ENCODE data around the gene CCR9.

Gene CCR9

DNA sequence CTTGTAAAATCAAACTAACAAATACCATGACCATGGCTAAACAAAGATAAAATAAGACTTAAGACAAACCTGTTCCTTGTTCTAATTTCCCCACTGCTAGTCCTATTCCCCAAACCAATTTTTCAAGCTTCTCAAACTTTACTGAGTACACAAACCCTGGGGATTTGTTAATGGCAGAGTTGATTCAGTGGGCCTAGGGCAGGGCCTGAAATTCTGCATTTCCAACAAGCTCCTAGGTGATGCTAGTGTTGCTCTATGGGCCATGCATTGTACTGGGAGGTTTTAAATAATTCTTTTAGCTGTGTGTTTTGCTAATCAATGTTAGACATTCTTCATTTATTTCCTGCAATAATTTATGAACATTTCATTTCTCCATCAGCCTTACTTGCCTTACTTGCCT, 13.3 kb upstream of the CCR9 start:
- DNase-seq = no peak

DNA sequence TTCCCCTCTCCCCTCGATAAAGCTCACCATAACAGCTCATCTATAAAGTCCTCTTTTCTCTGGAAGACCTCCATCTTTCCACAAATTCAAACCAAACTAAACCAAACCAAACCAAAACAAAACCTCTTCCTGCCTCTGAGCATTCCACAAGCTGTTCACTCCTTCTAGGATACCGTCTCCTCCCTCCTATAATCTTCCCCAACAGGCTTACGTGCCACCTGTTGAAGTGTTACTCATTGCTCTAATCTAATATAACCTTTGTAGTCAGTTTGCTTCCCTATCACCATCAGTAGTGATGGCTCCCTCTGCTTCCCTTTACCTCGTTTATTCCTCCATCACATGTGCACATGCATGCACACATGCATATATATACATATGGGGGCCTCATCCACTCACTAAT, 12.7 kb upstream of the CCR9 start:
- no peak for DNase-seq

DNA sequence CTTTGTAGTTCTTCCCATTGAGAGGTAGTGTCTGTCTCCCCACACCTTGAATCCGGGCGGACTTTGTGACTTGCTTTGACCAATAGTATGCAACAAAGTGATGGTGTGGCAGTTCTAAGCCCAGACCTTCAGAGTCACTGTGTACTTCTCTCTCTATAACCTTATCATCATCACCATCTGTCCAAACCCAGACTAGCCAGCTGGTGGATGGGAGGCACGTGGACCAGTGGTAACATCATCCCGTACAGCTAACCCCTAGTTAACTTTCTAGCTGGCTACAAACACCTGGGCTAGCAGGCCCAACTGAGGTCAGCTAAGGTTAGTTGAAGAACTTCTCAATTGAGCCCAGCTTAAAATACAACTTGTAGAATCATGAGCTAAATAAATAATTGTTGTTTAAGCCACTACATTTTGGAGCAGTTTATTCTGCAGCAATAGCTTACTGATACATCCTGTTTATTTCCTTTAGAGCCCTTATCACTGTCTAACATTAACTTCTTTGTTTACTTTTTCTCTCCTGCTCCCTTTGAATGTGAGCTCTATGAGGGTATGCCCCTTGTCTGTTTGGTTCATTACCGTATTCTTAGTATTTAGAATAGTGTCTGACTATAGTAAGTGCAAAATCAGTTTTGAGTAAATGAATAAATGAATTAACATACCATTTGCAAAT, 11.5 kb upstream of the CCR9 start:
- no peak for DNase-seq

DNA sequence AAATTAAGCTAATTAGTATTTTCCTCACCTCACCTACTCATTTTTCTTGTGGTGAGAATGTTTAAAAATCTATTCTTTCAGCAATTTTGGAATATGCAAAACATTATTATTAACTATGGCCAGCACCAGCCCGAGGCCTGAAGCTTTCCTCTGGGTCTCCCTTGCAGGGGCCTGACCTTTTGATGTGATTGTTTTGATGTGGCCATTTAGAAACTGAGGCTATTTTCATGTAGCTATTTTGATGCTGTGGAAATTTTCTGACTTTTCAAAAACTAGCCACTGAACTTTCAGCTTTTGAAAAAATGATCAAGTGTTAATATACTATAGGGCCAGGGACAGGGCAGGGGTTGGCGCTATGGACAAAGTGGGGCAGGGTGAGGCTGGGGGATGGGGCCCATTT, 8.2 kb upstream of the CCR9 start:
- no peak for DNase-seq

DNA sequence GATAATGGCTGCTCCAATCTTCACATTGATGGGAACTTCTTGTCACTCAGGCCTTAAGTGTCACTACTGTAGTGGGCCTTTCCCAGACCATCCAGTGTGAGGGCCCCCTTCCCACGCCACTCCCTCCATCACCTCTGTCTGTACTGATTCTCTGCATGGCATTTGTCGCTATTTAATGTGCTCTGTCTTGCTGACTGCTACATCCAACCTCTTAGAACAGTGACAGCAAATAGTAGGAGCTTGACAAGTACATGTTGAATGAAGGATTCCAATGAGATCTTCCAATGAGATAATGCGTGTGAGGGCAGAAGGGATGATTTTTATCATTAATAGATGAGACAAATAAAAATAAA, 5.6 kb upstream of the CCR9 start:
- no peak for DNase-seq

DNA sequence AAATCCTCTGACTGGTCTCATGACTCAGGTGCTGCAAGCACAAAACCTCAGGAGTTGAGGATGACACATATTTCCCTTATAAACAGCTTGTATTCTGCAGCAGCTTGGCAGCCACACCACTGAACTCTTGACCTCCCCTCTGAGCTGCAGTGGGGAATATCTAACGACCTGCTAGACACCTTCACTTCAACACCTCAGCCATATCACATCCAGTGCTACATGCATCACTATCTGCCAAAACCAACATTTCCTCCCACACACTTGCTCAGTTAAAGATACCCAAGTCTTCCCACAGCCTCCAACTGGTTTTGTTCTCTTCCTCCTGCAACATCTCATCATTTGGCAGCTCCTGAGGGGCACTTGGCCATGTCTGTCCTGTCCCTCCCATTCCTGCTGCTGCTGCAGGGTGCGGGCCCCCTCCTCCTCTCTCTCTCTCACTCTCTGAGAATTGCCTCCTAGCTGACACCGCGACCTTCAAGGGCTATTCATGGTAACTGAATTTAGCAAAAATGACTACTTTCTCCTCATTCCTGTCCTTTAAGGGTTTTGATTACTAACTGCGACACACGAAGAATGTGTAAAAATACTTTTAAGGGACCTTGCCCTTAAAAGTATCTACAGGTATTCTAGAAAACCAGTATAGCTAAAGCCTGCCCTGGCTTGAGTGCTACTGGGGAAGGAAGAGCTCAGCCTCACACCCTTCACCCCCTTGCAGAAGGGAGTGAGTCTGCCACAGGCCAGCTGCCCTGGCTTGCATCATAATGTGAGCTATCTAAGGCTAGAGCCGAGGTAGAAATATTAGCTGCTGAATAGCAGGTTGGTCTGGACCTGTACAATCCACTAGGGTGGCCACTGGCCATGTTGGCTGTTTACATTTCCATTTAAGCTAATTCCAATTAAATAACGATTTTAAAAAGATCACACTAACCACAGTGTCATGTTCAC, 5.0 kb upstream of the CCR9 start:
- no peak for DNase-seq

DNA sequence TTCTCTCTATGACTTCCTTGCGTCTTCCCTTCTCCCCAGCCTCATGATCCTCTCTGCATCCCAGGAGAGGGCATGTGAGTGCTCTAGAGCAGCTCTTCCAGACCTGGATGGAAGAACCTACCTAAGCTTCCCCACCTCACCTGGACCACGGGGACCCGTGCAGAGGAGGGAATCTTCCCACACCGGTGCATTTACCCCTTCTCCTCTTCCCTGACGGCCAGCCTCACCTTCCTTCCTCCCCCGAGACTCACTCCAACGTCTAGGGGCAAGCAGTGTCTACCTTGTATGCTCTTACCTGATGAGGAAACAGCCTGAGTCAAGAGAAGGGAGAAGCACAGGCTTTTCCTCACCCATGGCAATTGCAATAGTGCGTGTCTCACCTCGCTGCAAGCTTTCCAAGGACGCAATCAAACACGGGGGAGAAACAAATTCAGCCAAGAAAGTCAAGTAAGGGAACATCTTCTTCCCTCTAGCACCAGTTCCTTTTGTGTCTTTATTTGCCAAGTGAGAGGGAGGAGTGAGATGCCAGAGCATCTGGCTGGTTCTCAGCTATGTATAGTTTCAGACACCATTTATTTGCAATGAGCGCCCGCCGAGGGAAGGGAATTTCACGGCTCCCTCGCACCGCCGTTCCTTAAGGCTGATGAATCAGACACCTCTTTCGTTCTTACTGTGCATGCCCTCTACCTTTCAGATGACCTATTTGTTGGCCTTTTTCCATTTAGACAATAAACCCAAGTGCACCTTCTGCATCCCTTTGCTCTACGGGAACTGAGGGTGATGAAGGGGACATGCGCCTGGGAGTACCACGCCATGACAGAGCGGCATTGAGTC, 1.8 kb upstream of the CCR9 start:
- DNase-seq = no peak

DNA sequence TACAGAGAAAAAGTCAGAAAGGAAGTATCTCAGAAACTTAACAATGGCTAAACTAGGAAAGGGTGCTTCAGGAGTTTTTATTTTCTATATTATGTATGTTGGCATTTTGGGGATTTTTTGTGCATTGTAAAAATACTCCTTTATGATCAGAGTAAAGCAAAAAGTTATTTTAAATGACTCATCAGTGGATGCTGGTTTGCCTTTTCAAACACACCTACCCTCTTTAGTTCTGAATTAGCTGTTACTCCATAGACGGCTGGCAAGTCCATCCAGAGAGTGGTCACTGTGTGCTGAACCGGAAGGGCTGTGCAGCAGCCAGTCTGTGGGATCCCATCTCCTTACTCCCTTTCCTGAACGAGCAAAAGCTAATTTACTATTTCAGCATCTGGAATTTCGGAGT, 942 bp downstream of the CCR9 start:
- no peak for DNase-seq

DNA sequence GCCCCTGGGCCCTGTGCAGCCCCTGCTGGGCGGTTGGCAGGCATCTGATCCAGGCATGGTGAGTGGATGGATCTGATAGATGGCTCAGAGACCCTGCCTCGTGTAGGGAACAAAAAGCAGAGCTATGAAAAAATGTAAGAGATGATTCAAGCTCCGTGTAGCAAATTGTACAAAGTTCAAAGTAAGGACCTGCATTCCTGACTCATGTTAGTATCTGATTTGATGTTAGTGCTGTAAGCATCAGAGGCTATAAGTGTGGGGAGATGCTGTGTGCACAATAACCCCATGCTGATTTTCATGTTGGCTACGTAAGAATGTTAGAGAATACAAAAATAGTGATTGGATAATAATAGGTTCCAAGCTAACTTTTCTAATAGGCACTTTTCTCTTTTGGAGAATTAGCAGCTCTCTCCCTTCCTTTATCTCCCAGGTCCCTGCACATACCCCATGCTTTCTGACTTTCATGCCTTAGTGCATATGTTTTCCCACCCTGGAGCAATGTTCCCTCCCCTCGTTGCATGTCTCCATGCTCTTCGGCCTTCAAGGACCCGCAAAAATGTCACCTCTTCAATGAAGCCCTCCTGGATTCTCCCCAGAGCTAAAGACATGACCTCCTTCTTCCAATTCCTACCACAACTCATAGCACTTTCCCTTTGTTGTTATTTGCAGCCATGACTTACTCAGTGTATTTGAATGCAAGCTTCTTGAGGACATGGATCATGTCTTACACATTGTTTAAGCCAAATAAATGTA, 1.6 kb downstream of the CCR9 start:
- DNase-seq = no peak

DNA sequence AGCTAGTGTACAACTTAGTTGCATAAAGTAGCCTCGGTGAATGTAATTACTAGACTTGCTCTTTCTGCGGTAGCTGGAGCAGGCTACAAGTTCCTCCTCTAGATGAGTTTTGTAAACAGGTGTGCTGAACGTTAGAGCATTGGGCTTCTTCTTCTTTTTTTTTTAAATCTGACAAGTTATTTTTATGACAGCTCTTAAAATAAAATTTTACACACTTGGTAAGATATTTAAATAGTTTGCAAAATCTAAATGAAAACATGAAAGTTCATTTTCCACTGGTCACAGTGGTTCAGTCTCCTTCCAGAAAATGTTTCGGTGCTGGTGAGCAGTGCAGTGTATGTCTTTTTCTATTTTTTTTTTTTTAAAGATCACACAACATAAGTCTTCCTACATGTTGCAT, 3.0 kb downstream of the CCR9 start:
- no peak for DNase-seq

DNA sequence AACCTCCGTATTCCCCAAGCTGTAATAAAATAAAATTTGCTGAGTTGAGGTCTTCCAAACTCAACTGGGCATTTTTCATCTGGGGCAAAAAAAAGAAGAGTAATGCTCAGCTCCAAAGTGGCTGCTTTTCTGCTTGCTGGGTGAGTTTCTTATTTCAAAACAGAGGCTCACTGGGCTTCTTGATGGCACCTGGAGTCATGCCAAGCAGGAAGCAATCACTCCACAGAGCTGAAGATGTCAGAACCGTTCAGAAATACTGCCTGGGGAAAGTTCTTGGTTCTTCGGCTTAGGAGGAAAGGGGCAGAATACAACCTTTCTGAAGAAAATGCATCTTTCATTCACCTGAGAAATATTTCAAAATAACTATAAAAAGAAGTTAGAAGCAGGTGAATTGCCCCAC, 4.1 kb downstream of the CCR9 start:
- no peak for DNase-seq

DNA sequence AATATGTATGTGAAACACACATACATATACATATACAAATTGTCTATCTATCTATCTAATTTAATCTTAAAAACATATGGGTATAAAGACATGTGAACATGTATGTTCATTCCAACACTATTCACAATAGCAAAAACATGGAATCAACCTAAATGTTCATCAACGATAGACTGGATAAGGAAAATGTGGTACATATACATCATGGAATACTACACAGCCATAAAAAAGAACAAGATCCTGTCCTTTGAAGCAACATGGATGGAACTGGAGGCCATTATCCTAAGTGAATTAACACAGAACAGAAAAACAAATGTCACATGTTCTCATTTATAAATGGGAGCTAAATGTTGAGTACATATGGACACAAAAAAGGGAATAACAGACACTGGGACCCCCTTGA, 5.8 kb downstream of the CCR9 start:
- DNase-seq = no peak

DNA sequence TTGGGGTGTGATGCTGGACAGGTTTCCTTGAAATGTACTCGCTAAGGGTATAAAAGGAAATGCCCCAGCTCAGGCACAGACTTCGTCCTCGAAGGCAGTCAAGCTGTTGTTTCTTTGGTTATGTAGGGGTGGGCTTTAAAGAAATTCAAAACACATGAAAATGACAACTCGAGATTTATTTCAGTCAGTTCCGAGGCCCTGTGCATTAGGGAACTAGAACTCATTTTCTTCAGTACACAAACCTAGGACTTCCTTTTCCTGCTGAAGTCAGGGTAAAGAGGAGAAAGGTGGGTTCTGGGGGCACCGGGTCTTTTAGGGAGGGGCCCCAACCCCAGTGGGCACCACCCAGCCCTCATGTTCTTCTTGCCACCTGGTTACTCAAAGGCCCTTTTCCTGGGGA, 7.7 kb downstream of the CCR9 start:
- no peak for DNase-seq

DNA sequence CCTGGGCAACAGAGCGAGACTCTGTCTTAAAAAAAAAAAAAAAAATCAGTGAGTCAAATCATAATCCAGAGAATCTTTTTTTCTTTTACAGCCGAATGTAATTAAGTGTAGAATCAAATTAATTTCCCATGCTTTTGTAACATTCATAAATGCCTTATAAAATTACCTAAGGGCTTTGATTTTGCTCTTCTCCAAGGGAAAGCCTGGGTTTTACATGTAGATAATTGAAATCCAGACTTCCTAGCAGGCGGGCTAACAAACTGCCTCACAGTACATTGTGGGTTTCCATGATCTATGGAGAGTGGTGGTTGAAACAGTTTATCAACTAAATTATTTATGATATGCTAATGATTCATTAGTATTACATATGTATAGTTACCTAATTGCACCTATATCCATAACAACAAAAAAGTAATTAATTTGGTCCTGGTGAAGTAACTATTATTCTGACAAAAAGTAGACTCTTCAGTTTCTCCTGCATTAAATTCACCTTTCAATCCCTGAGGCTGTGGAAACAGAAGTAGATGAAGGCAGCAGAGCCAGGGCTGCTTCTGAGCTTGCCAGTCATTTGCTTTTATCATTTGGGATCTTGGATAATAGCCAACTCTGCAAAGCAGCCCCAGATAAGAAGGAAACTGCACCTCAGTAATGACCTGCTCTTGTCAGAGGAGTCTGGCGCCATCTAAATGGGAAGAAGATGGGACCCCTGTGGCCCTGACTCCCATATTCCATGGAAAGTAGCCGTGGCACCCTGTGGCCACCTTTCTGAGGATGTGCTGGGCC, 9.5 kb downstream of the CCR9 start:
- DNase-seq = no peak

DNA sequence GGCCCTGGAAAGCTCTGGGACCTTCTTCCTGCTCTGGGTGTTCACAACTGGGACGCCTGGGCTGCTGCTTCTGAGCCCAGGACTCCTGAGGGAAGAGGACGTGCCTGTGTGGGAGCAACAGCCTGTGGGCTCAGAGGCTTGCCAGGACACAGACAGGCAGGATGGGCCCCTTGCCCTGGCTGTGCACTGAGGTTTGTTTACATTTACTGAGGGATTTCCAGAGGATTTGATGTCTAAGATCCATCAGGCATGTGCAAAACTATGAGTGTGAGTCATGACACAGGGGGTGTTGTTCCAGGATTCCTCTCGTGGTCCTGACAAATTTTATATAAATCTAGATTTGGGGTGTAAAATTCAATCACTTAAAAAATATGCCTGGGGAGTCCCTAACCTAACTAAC, 10.6 kb downstream of the CCR9 start:
- DNase-seq = no peak

DNA sequence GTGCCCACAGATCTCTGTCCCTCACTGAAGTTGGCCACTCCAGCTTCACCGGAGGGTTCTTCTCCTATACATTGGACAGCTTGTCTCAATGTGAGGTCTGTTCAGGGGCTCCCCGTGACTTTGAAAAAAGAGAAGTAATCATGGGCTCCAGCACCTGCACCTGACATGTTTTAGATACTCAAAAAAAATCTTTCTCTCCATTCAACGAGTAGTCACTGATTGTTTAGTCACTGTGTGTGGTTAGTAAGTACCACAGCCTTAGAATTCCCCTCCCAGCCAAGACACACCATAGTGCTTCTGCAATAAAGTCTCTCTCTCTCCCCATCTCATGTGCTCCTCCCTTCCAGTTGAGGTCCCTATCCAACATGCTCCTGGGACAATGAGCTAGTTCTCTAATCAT, 18.6 kb downstream of the CCR9 start:
- no peak for DNase-seq

DNA sequence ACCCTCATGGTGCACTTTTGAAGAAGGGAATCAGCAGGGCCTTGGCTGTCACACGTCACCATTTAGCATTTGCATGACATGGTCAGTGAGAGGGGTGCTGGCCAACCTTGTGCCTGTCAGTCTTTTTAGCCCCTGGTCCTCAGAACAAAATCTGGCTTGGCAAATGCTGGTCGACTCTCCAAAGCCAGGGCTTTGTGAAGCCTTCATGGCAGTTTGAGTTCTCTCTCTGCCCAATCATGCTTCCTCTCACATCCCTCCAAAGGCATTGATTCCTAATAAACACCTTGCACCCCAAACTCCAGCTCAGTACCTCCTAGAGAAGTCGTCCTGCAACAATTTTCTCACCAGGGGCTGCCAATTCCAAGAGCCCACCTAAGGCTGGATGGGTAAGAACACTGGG, 19.4 kb downstream of the CCR9 start:
- no peak for DNase-seq

DNA sequence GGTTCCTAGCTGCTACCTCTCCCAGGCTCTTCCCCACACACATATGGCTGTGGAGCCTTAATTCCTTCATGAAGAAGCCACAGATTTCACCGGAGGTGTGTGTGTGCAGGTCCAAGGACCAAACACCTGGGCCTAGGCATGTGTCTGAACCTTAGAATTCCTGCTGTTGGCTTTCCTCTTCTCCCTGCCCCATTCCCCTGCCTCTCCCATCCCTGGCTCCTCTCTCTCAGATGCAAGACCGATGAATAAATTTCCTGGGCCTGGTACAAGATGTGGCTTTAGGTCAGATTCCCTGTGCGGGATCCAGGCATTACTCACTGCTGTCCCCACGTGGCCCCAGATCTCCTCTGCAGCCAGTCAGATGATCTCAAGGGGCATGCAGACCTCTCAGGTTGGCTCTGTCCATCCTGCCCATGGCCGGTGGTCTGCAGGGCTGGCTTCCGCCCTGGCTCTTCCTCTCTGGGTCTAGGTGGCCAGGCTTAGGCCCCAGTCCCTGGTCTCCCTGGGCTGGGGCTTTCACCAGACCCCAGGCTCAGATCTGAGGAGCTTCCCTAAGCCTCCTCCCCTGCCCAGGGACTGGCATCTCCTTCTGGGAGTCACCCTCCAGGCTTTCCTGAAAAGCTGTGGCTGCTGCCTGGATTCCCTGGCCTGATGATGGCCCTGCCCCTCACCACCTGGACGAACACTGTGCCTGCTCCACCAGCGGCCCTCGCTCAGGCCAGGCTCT, 20.5 kb downstream of the CCR9 start:
- no peak for DNase-seq

DNA sequence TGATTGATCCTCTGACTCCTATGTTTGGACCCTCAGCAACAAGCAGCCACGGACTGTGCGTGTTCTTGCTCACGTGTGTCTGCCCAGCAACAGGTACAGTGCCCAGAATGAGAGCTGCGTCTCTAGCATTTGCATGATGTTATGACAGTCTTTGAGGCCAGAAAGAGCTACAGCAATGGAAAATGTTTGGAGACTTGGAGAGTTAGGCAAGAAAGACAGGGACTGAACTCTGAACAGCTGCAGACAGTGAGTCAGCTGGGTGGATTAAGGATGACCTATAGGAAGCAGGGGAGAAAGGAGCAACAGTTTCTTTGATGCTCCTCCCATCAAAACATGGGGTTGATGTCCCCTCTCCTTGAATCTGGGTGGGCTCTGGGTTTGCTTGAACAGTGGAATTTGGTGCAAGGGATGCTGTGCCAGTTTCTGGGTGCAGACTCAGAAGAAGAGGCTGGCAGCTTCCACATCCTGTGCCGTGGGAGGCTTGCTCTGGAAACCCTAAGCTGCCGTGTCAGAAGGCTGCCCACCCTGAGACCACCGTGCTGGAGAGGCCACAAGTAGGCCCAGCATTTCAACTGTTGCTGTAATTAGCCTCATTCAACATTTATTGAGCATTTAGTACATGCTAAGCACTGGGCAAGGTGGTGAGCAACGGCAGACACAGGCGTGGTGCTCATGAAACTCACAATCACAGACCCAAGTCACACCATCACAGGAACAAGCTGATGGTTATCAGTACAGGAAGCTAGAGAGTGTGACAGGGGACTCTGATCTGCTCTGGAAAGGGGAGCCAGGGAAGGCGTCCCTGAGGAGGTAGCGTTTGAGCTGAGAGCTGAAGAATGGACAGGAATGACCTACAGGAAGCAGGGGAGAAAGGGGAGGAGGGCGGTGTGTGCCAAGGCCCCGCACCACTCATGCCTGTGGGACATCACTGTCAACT, 21.7 kb downstream of the CCR9 start:
- DNase-seq = no peak

DNA sequence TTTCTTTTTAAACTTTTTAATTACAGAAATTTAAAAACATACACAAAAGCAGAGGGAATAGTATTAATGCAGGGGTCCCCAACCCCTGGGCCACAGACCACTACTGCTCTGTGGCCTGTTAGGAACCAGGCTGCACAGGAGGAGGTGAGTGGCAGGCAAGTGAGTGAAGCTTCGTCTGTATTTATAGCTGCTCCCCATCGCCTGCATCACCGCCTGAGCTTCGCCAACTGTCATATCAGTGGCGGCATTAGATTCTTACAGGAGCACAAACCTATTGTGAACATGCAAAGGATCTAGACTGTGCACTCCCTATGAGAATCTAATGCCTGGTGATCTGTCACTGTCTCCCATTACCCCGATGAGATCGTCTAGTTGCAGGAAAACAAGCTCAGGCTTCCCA, 22.4 kb downstream of the CCR9 start:
- no peak for DNase-seq
